Kidney capillary endothelial cell (primary cell): ENCODE results near the gene RNU6-1.
A peak's percentile ranks its signal among the peaks of the same experiment; 100 is the strongest.

Experiments
- DNase-seq: peaks from one replicate; pipeline ENCODE4 v3.0.0-alpha.2; 2018; ENCODE audit warnings: low spot score

RNU6-1 gene

DNA sequence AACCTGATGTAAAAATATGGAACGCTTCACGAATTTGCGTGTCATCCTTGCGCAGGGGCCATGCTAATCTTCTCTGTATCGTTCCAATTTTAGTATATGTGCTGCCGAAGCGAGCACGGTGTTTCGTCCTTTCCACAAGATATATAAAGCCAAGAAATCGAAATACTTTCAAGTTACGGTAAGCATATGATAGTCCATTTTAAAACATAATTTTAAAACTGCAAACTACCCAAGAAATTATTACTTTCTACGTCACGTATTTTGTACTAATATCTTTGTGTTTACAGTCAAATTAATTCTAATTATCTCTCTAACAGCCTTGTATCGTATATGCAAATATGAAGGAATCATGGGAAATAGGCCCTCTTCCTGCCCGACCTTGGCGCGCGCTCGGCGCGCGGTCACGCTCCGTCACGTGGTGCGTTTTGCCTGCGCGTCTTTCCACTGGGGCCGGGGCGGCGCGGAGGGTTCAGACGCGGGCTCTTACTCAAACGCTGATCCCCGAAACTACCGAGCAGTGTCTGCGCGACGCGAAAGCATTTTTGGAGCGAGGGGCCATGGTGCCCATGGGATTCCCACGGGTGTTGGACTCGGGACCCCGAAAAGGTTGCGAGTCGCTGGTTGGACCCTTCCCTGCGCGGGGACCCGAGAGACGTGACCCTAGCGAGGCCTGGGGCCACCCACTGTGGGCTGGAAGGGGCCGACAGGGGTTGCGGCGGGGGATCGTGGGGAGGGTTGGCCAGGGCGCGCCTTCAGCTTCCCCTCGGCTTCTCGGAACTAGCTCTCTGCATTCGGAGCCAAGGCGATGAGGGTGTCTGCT is at the start of gene RNU6-1:
Gene RNU6-1 (minus strand): TSS at position 117 of the 820 bp plus-strand sequence.
- peak; percentile 96 for DNase-seq

DNA sequence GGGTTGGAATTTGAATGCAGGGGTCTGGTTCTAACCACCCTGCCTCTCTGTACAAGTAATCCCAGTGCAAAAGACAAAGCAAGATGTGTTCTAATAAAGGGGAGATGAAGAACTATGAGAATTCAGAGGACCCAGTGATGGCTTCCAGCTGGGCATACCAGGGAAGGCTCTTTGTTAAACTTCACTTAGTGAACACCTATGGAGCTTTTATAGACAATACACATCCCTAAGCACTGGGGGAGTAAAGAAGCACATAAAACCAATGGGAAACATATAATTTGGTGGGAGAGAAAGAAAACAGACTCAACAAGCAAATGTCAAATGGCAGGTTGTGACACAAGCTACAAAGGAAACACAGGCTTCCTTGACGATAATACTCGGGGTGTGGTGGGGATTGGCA is 47.9 kb upstream of the RNU6-1 start:
- no peak for DNase-seq

DNA sequence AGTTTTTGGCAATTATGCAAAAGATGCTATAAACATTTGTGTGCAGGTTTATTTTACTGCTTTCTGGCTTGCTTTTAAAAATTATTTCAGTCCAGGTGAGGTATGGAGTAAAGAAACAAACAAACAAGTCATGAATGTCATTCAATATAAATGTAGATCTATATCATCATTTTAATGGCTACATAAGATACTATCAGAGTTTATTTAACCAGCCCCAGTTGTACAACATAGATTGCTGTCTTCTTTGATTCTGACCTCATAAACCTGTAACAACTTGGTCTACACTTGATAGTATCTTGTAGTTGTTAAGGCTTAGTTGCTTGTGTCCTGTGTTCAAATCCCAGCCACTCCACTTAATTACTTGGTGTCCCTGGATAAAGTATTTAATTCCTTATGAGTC is 46.0 kb upstream of the RNU6-1 start:
- no peak for DNase-seq

DNA sequence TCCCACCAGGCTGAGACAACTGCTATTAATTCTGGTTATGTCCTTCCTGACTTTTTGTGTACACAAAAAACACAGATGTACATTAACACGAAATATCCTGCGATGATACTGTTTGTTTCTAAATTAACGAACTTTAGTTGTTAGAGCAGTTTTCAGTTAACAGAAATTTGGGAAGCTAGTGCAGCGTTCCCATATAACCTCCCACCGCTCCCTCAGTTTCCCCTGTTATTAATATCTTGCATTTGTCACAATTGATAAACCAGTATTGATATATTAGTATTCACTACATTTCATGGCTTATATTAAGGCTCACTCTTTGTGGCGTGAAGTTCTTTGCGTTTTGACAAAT is 45.3 kb upstream of the RNU6-1 start:
- DNase-seq: no peak

DNA sequence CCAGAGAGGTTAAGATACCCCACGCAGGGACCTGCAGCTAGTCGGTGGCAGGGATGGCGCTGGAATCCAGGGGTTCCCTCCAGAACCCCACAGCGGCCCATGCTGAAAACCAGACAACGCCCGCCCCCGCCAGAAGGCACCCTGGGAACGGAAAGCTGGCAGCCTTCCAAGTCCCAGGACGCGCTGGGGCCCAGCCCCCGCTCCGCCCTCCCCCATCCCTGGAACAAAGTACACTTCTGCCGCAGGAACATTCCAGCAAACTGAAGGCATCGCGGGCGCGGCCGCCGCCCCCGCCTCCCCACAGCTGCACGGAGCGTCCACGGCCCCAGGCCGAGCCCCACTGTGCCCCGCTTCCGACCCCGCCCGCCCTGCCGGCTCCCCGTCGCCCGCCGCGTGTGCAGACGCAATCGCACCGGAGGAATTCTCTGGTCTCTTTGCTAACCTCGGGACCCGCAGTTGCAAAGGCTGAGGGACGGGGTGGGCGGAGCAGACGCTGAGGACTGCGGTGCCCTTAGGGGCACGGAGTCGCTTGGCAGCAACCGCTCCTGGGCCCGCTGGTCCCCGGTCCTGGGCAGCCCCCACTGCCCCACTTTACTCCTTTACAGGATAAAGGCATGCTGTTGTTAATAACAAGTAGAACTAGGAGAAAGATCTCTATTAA is 44.8 kb upstream of the RNU6-1 start:
- DNase-seq: peak; percentile 40

DNA sequence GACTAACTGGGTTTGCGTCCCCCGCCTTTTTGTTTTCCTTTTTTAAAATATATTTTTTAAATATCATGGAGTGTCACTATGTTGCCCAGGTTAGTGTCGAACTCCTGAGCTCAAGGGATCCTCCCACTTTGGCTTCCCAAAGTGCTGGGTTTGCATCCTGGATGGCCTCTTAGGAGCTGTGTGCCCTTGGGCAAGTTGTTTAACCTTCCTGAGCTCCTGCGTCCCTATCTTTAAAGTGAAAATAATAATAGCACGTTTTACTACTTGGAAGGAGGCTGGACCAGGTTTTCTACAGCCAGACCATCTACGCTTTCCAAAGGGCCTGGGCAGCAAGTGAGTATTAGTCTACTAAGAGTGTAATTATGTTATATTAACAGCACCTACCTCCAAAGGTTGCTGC is 44.2 kb upstream of the RNU6-1 start:
- DNase-seq: no peak

DNA sequence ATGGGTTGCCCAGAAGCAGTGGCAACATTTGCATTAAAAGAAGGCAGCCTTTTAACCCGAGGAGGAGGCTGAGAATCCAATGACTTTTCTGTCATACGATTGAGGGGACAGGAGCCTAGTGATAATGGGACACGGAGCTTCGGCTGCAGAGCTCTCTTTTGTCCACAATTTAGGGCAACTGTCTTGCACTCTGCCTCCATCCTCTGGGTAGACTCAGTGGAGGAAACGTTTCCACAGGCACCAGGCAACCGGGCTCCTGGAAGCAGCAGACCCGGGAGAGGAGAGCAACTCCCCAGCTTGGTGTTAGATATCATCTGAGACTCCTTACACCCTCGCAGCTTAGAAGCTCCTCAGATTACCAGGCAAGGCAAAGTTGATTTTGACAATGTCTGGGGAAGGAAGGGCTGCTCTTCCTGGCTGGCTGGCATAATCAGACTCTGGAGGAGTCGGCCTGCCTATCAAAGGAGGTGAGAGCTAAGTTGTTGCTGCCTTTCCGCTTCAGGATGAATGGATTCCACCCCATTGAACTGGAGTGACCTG is 43.5 kb upstream of the RNU6-1 start:
- no peak for DNase-seq

DNA sequence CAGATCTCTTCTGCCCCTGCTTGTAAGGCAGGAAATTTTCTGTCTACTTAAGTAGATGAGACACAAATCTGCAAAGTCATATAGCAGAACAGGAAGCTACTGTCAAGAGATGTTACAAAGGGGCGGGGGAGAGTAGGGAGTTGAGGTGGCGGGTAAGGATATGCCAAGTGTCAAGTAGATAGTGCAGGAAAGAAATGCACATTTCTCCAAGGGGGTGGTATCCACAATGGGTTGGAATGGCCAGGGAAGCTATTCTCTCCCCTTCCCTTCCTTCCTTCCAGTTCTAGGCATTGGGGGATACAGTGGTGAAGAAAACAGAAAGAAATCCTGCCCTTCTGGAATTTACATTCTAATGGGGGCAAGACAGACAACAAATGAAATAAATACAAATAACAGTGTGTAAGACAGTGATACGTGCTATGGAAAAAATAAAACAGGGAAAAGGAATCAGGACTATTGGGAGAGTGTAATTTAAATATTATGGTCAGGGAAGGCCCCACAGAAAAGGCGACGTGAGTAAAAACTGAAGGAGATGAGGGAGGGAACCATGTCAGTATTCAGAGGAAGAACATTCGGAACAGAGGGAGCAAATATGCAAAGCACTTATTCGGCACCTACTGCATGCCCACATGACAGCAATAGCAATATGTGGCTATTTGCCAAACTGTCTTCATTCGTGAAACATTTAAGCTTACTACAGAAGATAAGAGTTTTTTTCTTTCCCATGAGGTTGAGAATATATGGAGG is 42.8 kb upstream of the RNU6-1 start:
- no peak for DNase-seq

DNA sequence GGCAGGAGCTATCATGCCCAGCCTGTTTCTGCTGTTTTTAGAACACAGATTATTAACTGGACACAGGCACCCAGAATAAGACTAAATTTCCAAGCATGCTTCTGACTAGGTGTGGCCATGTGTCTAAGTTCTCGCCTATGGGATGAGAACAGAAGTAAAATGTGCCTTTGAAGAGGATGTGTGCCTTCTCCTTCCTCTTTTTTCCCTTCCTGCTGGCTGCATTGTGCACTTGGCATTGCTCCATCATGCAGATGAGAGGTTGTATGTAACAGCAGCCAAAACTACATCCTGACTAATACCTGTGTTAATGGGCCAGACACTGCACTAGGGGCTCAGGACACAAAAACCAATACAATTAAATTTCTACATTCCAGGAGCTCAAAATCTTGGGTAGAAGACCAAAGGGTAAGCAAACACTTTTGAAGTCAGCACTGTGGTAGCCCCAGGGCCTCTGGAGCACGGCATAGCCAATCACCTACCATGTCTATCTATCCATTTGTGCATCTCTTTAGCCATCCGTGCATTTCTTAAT is 40.9 kb upstream of the RNU6-1 start:
- DNase-seq: no peak

DNA sequence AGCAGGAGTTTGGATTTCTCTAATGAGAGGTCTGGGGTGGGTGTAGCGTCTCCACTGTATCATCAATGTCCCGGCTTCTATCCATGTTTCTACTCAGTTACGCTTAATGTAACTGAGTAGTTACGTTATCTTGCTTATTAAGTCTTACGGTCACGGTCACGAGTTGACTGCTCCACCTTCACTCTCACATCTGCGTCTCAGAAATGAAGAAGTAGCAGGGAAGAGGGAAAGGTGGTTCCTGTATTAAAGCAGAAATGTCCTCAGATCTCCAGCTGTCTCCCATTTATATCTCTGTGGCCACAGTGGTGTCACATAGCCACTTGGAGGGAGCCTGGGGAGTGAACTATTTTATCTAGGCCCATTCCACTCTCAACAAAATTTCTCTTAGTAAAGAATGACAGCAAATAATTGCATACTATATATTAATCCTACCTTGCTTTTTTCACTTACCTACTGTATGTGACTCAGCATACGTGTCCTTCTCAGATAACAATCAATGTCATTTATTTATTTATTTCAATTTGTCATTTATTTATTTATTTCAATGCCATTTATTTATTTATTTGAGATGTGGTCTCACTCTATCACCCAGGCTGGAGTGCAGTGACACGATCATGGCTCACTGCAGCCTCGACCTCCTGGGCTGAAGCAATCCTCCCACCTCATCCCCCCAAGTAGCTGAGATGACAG is 39.7 kb upstream of the RNU6-1 start:
- no peak for DNase-seq

DNA sequence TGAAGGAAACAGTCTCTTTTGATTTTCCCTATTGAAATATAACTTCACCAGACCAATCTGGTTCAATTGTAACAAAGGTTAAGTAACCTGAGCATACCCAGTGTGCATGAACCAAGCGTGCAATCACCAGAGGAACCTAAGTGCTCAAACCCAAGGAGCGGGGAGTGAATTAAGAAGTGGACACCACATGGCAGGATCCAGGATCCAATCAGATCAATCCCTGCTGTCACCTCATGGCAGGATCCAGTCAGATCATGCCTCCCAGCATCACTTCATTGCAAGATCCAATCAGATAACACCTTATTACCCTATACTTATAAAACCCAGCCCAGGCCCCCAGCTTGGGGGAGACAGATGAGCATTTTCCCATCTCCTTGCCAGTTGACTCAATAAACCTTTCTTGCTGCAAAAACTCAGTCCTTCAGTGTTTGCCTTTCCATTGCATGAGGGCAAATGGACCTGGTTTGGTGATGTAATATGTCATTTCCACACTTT is 38.9 kb upstream of the RNU6-1 start:
- DNase-seq: no peak

DNA sequence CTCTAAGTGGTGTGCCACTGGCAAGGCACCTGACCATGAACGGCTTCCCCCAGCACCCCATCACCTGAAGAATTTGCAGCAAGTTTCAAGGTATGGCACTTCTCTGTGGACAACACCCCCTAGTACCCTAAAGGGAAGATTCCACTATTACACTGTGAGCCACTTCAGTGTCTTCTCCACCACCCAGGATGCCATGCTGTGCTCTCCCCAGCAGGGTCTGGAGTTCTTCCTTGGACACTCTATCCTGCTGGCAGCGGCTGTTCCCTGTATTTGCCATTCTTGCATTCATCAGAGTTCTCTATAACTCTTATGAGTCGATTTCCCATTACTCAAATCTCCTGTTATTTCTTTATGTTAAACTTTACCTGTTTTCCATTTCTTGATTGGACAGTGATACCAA is 33.9 kb upstream of the RNU6-1 start:
- DNase-seq: no peak

DNA sequence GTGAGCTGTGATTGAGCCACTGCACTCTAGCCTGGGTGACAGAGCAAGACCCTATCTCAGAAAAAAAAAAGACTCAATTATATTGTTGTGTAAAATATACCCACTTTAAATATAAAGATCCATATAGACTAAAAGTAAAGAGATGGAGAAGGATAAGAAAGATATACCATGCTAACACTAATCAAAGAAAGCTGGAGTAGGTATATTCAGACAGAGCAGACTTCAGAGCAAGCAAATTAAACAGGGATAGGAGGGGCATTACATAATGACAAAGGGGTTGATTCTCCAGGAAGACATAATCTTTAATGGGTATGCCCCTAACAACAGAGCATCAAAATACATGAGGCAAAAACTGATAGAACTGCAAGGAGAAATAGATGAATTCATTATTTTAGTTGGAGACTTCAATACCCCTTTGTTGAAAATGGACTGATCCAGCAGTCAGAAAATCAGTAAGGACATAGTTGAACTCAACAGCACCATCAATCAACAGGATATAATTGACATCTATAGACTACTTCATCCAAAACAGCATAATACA is 31.1 kb upstream of the RNU6-1 start:
- no peak for DNase-seq

DNA sequence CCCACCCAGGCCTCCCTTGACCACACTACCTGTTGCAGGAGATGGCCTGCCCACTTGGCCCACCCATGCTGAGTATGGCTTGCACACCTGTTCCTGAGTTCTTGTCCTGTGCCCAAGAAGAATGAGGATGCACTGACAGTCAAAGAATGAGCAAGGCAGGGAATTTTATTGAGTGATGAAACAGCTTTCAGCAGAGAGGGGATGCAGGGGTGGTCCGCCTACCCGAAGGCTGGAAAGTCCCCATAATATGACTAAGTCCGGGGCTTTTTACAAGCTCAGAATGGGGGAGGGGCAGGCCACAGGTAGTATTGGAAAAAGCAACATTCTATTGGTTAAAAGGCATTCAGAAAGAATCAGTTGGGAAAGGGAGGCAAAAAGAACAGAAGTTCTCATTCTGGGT is 29.9 kb upstream of the RNU6-1 start:
- DNase-seq: no peak

DNA sequence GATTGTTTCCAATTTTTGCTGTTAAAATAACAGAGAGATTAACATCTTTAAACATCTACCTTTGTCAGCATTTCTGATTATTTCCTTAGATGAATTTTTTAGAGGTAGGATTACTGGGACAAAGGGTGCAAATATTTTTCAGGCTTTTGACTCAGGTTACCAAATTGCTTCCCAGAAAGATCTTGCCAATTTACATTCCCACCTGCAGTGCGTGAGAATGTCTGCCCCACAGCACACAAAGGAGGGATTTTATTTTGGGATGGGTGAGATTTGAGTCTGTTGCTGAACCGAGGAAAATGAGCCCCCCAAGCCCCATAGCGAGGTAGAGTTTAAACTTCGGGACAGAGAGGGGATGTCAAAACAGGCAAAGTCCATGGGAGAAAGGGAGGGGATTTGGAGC is 25.9 kb upstream of the RNU6-1 start:
- no peak for DNase-seq

DNA sequence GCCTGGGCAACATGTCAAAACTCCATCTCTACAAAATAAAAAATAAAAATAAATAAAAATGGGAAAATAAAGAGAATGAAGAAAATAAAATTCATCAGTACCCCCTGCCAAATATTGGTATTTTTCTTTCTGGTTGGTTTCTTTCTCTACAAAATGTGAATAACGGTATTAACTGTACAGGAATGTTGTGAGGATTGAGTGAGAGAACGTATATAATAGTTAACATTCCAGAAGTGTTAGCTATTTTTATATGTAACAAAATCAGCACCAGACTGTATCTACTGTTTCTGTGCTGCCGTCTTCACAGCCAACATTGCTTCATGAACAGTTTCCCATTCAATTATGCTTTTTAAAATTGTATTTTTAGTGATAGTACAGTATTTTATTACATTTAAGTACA is 25.5 kb upstream of the RNU6-1 start:
- DNase-seq: no peak

DNA sequence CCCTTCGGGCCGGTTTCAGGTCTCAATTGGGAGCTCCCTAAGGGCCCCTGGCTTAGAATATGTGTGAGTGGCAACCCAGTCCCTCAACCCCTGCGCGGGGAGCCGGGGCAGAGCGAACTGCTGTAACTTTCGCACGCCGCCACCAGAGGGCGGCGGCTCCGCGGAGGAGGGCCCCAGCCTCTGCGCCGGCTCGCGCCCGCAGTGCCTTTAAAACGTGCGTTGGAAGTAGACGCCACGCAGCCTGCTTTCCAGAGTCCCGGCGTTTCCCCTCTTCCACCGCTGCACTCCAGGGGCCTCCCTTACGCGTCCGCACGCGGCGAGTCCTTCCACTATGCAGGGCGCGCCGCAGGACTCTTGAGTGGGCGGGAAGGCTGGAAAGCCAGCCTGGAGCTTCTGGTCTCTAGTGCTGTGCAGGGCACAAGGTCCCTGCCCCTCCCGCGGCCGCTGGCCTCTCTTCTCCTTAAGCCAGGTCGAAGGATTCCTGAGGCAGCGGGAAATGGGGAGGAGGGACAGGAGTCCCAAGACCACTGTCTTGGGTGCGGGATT is 23.7 kb upstream of the RNU6-1 start:
- DNase-seq: peak; percentile 75

DNA sequence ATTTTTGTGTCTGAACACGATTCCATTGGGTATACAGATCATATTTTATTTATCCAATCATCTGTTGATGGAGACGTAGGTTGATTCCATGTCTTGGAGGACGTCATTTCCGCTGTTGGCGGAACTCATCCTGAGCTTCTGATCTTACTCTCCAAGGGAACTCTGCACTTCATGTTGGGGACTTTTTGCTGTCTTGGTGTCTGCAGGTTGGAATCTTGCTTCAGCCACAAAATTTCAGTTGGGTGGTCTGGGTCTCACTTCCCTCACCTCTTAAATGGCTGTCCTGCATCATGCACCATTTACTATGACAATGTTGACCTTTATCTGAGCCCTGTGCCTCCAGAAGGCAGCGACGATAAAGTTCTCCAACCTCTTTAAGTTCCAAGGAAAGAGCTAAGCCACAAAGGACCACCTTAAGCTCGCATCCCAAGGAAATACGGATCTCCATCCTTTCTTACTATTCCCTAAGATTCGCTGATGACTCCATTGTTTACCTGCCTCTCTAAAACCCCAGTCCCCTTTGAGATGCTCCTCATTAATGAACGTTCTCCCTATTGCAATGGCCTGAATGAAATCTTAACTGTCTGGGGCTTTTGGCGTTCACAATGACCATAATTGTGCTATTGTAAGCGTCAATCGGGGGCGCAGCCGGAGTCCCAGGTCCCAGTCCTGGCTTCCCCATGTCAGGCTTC is 23.1 kb upstream of the RNU6-1 start:
- DNase-seq: no peak

DNA sequence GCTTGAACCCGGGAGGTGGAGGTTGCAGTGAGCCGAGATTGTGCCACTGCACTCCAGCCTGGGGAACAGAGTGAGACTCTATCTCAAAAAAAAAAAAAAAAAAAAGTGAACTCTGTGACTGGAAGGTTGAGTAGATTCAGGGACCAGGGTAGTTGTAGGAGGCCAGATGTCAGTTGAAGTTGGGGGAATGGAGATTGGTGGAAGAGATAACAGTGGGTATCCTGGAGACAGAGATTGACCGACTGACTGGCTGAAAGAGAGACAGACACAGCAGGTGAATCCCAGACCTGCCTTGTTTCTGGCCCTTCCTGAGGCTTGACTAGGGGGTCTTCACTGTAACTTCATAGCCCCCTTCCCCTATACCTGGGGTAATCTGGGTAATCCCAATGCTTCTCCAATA is 22.1 kb upstream of the RNU6-1 start:
- DNase-seq: no peak

DNA sequence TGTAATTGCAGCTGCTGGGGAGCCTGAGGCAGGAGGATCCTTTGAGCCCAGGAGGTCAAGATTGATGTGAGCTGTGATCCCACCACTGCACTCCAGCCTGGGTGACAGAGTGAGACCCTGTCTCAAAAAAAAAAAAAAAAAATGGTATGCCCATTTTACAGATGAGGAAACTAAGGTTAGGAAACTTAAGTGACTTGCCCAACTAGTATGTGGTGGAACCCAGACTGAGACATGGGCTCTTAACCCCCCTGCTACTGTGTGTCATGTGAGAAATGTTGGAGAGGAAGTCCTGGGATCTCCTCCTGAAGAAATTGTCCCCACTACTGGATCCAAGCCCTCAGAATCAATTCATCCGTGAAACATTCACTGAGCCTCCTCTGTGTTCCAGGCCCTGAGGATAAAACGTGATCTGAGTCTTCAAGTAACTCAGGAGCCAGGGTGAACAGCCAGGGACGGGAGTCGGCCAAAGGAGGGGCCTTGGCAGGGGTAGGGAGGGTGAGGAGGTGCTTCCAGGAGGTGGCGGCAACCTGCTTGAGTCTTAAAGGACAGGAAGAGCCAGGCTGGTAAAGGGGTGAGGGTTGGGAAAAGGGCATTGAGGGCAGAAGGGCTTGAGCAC is 19.6 kb upstream of the RNU6-1 start:
- no peak for DNase-seq
